Upper lobe of right lung (tissue), 1 donor: ENCODE results near the gene CNGB1. TPM values are rescaled to one million over a fixed set of nuclear protein-coding genes. Genes with fewer than 3 reads are reported as not detected.

Experiments used
- ATAC-seq: fragments of 200-7000 bp; cut with Tn5 transposase; one replicate; pipeline ENCODE4 v1.9.1; 2020; ENCODE audit warnings: mild to moderate bottlenecking, moderate library complexity
- DNase-seq: peaks from one replicate; pipeline ENCODE4 v3.0.0-alpha.2; 2020
- H3K27ac ChIP-seq: fragments of 200-600 bp; one replicate; pipeline ENCODE4 v1.8.0; 2022
- H3K27me3 ChIP-seq: fragments of 200-600 bp; one replicate; pipeline ENCODE4 v1.8.0; 2022; ENCODE audit warnings: mild to moderate bottlenecking
- H3K36me3 ChIP-seq: fragments of 200-600 bp; one replicate; pipeline ENCODE4 v1.8.0; 2022
- H3K4me1 ChIP-seq: fragments of 200-600 bp; one replicate; pipeline ENCODE4 v1.8.0; 2022
- H3K4me3 ChIP-seq: fragments of 200-600 bp; one replicate; pipeline ENCODE4 v1.8.0; 2022; ENCODE audit warnings: mild to moderate bottlenecking
- H3K9me3 ChIP-seq: fragments of 200-600 bp; one replicate; pipeline ENCODE4 v1.8.0; 2022
- CTCF ChIP-seq: fragments of 200-600 bp; IDR thresholded peaks from one replicate; pipeline ENCODE4 v1.8.0; 2022; ENCODE audit warnings: antibody characterized with exemption
- intact Hi-C: fragments of 100-400 bp; cut with DNase I; formaldehyde crosslinking; loops from one replicate; pipeline ENCODE4 v1.11.0; 2022
- total RNA-seq: library from RNA; stranded (reverse); fragmentation: NEBNext Ultra II Directional; extraction: Animal tissue kit (Norgen Biotek cat#: 25700); gene quantifications from one replicate; pipeline ENCODE4 v1.2.1, GENCODE V29; 2021
- donor health status: DM: no; HTN: yes; CAD: no; lungs with severe emphysema.

Gene CNGB1
- total RNA-seq, 1 donor from 2014 or later = not detected

DNA sequence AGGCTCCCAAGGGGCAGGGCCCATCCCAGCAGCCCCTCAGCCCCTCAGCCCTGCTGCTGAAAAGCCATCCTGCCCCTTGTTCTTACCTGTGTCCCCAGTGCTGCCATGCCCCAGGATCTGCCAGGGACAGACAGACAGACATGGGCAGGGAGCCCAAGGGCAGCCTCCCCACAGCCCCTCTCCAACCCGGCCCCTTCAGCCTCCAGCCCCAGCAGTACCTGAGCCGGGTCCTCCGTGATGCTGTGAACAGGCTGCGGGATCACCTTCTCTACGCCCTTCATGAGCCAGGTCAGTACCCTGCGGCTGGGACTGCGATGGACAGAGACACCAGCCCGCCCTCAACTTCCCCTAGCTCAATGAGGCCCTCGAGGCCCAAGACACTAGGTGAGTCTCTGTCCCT is 8.2 kb downstream of the CNGB1 start:
- peak; percentile 58 for DNase-seq

DNA sequence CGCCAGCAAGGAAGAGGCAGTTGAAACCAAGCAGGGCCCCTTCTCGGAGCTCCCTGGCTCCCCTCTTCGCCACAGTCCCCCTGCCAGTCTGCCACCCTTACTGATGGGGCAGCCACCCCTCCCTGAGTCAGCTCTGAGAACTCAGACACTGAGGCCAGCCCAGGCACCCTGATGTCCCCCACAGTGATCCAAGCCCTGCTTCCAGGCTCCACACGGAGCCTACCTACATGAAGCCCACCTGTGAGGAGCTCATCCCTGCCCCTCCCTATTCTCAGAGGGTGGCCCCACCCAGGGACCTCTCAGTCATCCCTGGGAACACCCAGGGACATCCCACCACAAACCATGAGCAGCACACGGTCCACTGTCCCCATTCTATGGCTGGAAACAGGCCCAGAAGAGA is 8.9 kb downstream of the CNGB1 start:
- Histone ChIP-seq H3K4me1 (no peaks in the 10 kb centered on the region), H3K36me3 (no peaks in the 10 kb centered on the region), H3K9me3 (no peaks in the 10 kb centered on the region), H3K27ac (no peak overlapping the region), H3K27me3 (no peaks in the 10 kb centered on the region), H3K4me3 (no peak overlapping the region)
- DNase-seq (no peak), ATAC-seq (no peak)
- intact Hi-C loops = no loop called here
- TF ChIP-seq CTCF = no peak

More for the DNA sequence above, 8.2 kb downstream of the CNGB1 start:
- no peak overlapping the region for H3K4me3 ChIP-seq
- no peaks in the 10 kb centered on the region for H3K4me1 ChIP-seq
- no peak overlapping the region for H3K27ac ChIP-seq
- no peak for ATAC-seq
- H3K36me3 ChIP-seq = no peaks in the 10 kb centered on the region
- H3K9me3 ChIP-seq = no peaks in the 10 kb centered on the region
- no peaks in the 10 kb centered on the region for H3K27me3 ChIP-seq
- intact Hi-C loops = no loop called here
- TF ChIP-seq CTCF = no peak

- no peak for ATAC-seq
- no peaks in the 10 kb centered on the region for H3K27me3 ChIP-seq
- H3K4me3 ChIP-seq = no peak overlapping the region
- no peak overlapping the region for H3K27ac ChIP-seq
- DNase-seq = no peak
- intact Hi-C loops = no loop called here
- H3K36me3 ChIP-seq = no peaks in the 10 kb centered on the region
- TF ChIP-seq CTCF = no peak
- no peaks in the 10 kb centered on the region for H3K4me1 ChIP-seq
- no peaks in the 10 kb centered on the region for H3K9me3 ChIP-seq
Observed at GRCh38 chr16:57961538-57961937, 9.4 kb downstream of the CNGB1 start.

- intact Hi-C loops = no loop called here
- H3K27ac ChIP-seq = no peak overlapping the region
- TF ChIP-seq CTCF = no peak
Observed at GRCh38 chr16:57960826-57961472, 10.0 kb downstream of the CNGB1 start.

DNA sequence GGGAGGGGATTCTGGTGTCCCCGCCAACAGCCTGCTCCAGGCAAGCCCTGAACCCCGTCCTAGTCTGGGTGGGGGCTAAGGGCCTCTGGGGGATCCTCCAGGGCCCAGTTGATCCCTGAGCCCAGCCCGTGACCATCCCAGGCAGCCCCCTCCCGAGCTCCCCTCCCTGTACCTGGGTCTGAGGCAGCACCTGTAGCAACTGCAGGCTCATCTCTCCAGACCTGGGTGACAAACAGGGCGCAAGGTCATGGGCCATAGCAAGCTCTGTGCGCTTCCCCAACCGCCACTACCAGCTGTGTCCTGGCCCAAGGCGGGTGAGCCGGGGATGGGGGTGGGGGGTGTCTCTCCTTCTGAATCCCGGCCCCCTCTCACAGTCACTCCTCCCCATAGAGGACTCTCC is 10.6 kb downstream of the CNGB1 start:
- H3K27me3 ChIP-seq = no peaks in the 10 kb centered on the region
- H3K27ac ChIP-seq = no peak overlapping the region
- intact Hi-C loops = no loop called here
- DNase-seq (no peak), ATAC-seq (no peak)
- no peaks in the 10 kb centered on the region for H3K36me3 ChIP-seq
- H3K9me3 ChIP-seq = no peaks in the 10 kb centered on the region
- H3K4me3 ChIP-seq = no peak overlapping the region
- no peaks in the 10 kb centered on the region for H3K4me1 ChIP-seq
- TF ChIP-seq CTCF = no peak

More at GRCh38 chr16:57960826-57961472, 10.0 kb downstream of the CNGB1 start:
- Histone ChIP-seq H3K4me3 (no peak overlapping the region), H3K9me3 (no peaks in the 10 kb centered on the region), H3K36me3 (no peaks in the 10 kb centered on the region), H3K27me3 (no peaks in the 10 kb centered on the region), H3K4me1 (no peaks in the 10 kb centered on the region)
- ATAC-seq = no peak
- peak; percentile 51 for DNase-seq

DNA sequence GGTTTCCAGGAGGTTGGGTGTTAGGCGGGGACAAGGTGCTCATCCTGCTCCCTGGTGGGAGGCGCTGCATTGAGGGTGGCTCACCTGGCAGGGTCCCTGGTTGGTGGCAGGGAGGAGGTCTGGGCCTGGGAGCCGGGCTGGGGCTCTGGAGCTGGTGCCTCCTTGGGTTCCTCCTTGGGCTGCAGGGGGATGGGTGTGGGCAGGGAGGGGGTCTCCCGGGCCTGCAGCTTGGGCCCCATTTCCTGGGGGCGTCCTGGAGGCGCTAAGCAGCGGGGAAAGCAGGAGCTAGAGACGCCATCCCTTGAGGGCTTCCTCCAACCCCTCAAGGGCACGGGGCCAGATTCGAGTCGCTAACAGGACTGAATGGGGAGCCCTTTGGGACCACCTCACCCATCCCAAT is 11.1 kb downstream of the CNGB1 start:
- intact Hi-C loops = no loop called here
- peak; percentile 60 for DNase-seq
- Histone ChIP-seq H3K27ac (no peak overlapping the region), H3K4me3 (no peak overlapping the region), H3K4me1 (no peaks in the 10 kb centered on the region), H3K27me3 (no peaks in the 10 kb centered on the region), H3K36me3 (no peaks in the 10 kb centered on the region), H3K9me3 (no peaks in the 10 kb centered on the region)
- no peak for ATAC-seq
- no peak for TF ChIP-seq CTCF
